KMS-11 (cell line): ENCODE results near the gene GLI3.

ENCODE experiments used
- H2AFZ ChIP-seq: fragments of 200-600 bp; sonication (generic); 2 replicates; pipeline ENCODE4 v1.6.1; 2016; ENCODE audit warnings: antibody characterized with exemption, mixed run types, low read depth
- H3K27ac ChIP-seq: fragments of 200-600 bp; sonication (generic); 2 replicates; pipeline ENCODE4 v1.6.1; 2016; ENCODE audit warnings: mild to moderate bottlenecking, mixed run types
- H3K27me3 ChIP-seq: fragments of 200-600 bp; sonication (generic); 2 replicates; pipeline ENCODE4 v1.6.1; 2017; ENCODE audit warnings: mild to moderate bottlenecking, low read depth, mixed run types, moderate library complexity; ENCODE audit not compliant: insufficient read depth
- H3K36me3 ChIP-seq: fragments of 200-600 bp; sonication (generic); 2 replicates; pipeline ENCODE4 v1.6.1; 2017; ENCODE audit warnings: mild to moderate bottlenecking, mixed run types; ENCODE audit not compliant: insufficient read depth
- H3K4me1 ChIP-seq: fragments of 200-600 bp; sonication (generic); 2 replicates; pipeline ENCODE4 v1.6.1; 2016; ENCODE audit warnings: mild to moderate bottlenecking, low read depth, mixed run types; ENCODE audit not compliant: poor library complexity, severe bottlenecking
- H3K4me2 ChIP-seq: fragments of 200-600 bp; sonication (generic); 2 replicates; pipeline ENCODE4 v1.7.0; 2016; ENCODE audit warnings: mild to moderate bottlenecking, mixed run types
- H3K4me3 ChIP-seq: fragments of 200-600 bp; sonication (generic); IDR thresholded peaks from 2 replicates; pipeline ENCODE4 v1.6.1; 2017; ENCODE audit warnings: low read depth, low read length, mixed read lengths; ENCODE audit not compliant: insufficient read depth
- H3K79me2 ChIP-seq: fragments of 200-600 bp; sonication (generic); 2 replicates; pipeline ENCODE4 v1.6.1; 2016; ENCODE audit warnings: low read depth, mixed run types; ENCODE audit not compliant: insufficient read depth
- H3K9ac ChIP-seq: fragments of 200-600 bp; sonication (generic); 2 replicates; pipeline ENCODE4 v1.6.1; 2016; ENCODE audit warnings: mild to moderate bottlenecking, mixed run types
- H4K20me1 ChIP-seq: fragments of 200-600 bp; sonication (generic); 2 replicates; pipeline ENCODE4 v1.6.1; 2016; ENCODE audit warnings: mild to moderate bottlenecking, mixed run types; ENCODE audit not compliant: insufficient read depth
- TF ChIP-seq, protein P1 (sequence below): fragments of 200-600 bp; sonication (generic); conservative IDR thresholded peaks from 2 replicates; pipeline ENCODE4 v1.6.1; 2017; ENCODE audit warnings: low read depth, mild to moderate bottlenecking, antibody characterized with exemption, low read length, moderate library complexity, mixed read lengths

The GLI3 gene

DNA sequence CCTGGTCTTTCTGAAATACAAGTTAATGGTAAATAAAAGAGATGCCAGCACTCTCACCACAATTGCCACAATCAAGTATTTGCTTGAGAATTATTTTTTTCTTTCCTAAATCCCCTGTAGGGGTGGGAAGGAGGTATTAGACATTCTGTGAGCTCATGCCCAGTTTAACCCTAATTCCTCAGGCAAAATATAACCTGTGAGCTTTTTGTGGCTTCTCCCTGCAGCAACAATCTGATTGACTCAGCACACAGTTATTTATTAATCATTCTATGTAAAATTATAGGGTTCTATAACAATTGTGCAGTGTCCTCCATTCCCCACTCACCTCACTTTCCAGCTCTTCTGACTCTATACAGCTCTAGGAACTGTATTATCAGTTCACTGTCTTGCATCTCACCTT lies 66.3 kb downstream of the GLI3 start:
- no peaks in the 10 kb centered on the region for H3K4me1 ChIP-seq
- TF ChIP-seq, protein P1, sequence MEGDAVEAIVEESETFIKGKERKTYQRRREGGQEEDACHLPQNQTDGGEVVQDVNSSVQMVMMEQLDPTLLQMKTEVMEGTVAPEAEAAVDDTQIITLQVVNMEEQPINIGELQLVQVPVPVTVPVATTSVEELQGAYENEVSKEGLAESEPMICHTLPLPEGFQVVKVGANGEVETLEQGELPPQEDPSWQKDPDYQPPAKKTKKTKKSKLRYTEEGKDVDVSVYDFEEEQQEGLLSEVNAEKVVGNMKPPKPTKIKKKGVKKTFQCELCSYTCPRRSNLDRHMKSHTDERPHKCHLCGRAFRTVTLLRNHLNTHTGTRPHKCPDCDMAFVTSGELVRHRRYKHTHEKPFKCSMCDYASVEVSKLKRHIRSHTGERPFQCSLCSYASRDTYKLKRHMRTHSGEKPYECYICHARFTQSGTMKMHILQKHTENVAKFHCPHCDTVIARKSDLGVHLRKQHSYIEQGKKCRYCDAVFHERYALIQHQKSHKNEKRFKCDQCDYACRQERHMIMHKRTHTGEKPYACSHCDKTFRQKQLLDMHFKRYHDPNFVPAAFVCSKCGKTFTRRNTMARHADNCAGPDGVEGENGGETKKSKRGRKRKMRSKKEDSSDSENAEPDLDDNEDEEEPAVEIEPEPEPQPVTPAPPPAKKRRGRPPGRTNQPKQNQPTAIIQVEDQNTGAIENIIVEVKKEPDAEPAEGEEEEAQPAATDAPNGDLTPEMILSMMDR: no peak
- H4K20me1 ChIP-seq: no peaks in the 10 kb centered on the region
- no peak overlapping the region for H3K4me2 ChIP-seq
- H3K27ac ChIP-seq: no peak overlapping the region
- H3K4me3 ChIP-seq: no peak overlapping the region
- H3K9ac ChIP-seq: no peak overlapping the region
- H2AFZ ChIP-seq: no peak overlapping the region
- H3K36me3 ChIP-seq: no peaks in the 10 kb centered on the region
- H3K27me3 ChIP-seq: no peaks in the 10 kb centered on the region
- H3K79me2 ChIP-seq: no peaks in the 10 kb centered on the region

DNA sequence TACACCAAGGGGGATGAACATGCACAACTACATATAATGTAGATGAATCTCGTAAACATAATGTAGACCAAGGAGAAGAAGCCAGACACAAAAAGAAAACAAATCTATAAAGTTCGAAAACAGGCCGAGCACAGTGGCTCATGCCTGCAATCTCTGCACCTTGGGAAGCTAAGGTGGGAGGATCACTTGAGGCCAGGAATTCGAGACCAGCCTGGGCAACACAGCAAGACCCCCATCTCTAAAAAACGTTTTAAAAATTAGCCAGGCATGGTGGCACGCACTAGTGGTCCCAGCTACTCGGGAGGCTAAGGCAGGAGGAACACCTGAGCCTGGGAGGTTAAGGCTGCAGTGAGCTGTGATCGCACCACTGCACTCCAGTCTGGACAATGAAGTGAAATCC lies 68.5 kb downstream of the GLI3 start:
- H3K9ac ChIP-seq: no peak overlapping the region
- no peak overlapping the region for H3K27ac ChIP-seq
- H3K4me1 ChIP-seq: no peaks in the 10 kb centered on the region
- no peaks in the 10 kb centered on the region for H4K20me1 ChIP-seq
- no peaks in the 10 kb centered on the region for H3K79me2 ChIP-seq
- no peak overlapping the region for H2AFZ ChIP-seq
- no peak overlapping the region for H3K4me3 ChIP-seq
- no peaks in the 10 kb centered on the region for H3K27me3 ChIP-seq
- TF ChIP-seq, protein P1: no peak
- no peak overlapping the region for H3K4me2 ChIP-seq
- no peaks in the 10 kb centered on the region for H3K36me3 ChIP-seq

DNA sequence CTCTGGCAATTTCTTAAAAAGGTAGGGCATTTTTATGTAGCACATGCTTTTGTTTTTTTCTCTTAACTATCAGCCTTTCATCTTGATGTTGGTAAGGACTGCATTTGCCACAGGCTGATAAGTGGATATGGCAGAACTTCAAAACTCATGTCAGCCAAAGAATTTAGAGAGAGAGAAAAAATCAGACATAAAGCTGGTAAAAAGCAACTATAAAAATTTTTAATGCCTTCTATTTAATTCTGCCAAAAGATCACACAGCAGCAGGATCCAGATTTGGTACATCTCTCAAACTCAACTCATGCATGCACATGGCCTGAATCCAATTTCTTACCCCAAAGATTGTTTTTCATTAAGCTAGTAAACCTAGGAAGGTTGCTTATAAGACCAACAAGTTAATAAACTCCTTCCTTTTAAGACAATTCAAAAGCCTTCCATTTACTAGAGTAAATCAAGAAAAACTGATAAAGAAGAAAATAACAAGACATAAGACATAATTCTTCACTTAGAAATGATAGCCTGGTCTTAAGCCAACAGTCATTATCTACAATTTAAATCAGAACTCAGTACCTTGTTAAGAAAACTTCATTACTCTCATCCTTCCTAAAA lies 69.3 kb downstream of the GLI3 start:
- H3K27ac ChIP-seq: no peak overlapping the region
- TF ChIP-seq, protein P1: no peak
- no peak overlapping the region for H3K4me2 ChIP-seq
- no peak overlapping the region for H3K4me3 ChIP-seq
- no peaks in the 10 kb centered on the region for H3K36me3 ChIP-seq
- H3K79me2 ChIP-seq: no peaks in the 10 kb centered on the region
- no peaks in the 10 kb centered on the region for H4K20me1 ChIP-seq
- H3K9ac ChIP-seq: no peak overlapping the region
- no peaks in the 10 kb centered on the region for H3K27me3 ChIP-seq
- H2AFZ ChIP-seq: no peak overlapping the region
- peaks cover 1% of the 10 kb centered on the region for H3K4me1 ChIP-seq

DNA sequence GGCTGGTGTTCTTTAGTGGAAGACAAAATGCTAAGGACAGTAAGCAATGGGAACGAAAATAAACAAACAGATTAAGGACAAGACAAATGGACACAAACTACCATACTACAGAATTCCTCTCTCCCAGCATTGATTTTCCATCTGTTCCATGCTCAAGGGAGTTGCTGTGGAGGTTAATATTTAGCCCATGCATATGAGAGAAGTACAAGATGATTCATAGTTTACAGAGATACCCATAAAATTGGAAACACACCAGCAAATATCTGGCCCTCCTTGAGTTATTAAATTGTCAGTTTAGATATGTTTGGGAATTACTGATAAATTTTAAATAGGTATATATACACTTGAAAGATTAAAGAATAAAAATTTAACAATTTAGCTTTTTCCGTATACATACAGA lies 69.8 kb downstream of the GLI3 start:
- H2AFZ ChIP-seq: no peak overlapping the region
- no peaks in the 10 kb centered on the region for H3K79me2 ChIP-seq
- H3K4me2 ChIP-seq: no peak overlapping the region
- no peaks in the 10 kb centered on the region for H3K27me3 ChIP-seq
- no peaks in the 10 kb centered on the region for H4K20me1 ChIP-seq
- TF ChIP-seq, protein P1: no peak
- peaks cover 3% of the 10 kb centered on the region for H3K4me1 ChIP-seq
- H3K36me3 ChIP-seq: no peaks in the 10 kb centered on the region
- H3K27ac ChIP-seq: no peak overlapping the region
- no peak overlapping the region for H3K4me3 ChIP-seq
- no peak overlapping the region for H3K9ac ChIP-seq
